ENCODE data around the gene MAP2K1. TPM values are rescaled to one million over a fixed set of nuclear protein-coding genes. Genes with fewer than 3 reads are reported as not detected.

Gene MAP2K1
- polyA plus RNA-seq, 1 donor (not counting 4 experiments of a cell fraction or from before 2014, with no cell fraction given), result 73.8 TPM

- no peak for FAIRE-seq
- H3K79me2 ChIP-seq (ENCODE audit: control insufficient read depth, insufficient read depth, low read length), result peaks cover 99% of the 10 kb centered on the region
Observed at GRCh38 chr15:66413579-66413978, 26.9 kb downstream of the MAP2K1 start.

GRCh38 chr15:66415360-66415759 is 28.6 kb downstream of the MAP2K1 start:
- H2AFZ ChIP-seq (ENCODE audit: control insufficient read depth, low read length), result no peak overlapping the region
- peaks cover 97% of the 10 kb centered on the region for H3K79me2 ChIP-seq (ENCODE audit: control insufficient read depth, insufficient read depth, low read length)
- H3K9ac ChIP-seq (ENCODE audit: control insufficient read depth, extremely low read depth, insufficient read depth, low read length), result no peak overlapping the region
- no peak overlapping the region for H3K4me3 ChIP-seq (ENCODE audit: control insufficient read depth in 2 of 3, extremely low read depth in 1 of 3, insufficient read depth in 2 of 3, low read depth in 1 of 3, low read length in 3 of 3)
- no peaks in the 10 kb centered on the region for H4K20me1 ChIP-seq (ENCODE audit: control insufficient read depth, extremely low read depth, insufficient read depth, low read length)
- H3K9me1 ChIP-seq (ENCODE audit: control insufficient read depth, extremely low read depth, insufficient read depth, low read length), result no peaks in the 10 kb centered on the region
- no peak overlapping the region for H3K27ac ChIP-seq (ENCODE audit: control insufficient read depth, insufficient read depth, low read length)
- FAIRE-seq, result no peak
- peaks cover 2 to 5% of the 10 kb centered on the region in 2 experiments for H3K36me3 ChIP-seq (ENCODE audit: control insufficient read depth in 2 of 2, extremely low read depth in 1 of 2, insufficient read depth in 2 of 2, low read length in 2 of 2)
- no peaks in the 10 kb centered on the region for H3K27me3 ChIP-seq (ENCODE audit: control insufficient read depth, extremely low read depth, insufficient read depth, low read length)
- TF ChIP-seq EZH2 (IDR thresholded peaks at IDR 0.05; ENCODE audit: low read length) (no peak), CTCF (optimal IDR thresholded peaks at IDR 0.05 in 1 of 3, IDR thresholded peaks at IDR 0.05 in 1 of 3, conservative IDR thresholded peaks at IDR 0.05 in 1 of 3; ENCODE audit: extremely low read depth in 1 of 3, insufficient read depth in 2 of 3, low read length in 3 of 3) (no peak)
- dilution Hi-C loops (cut with MboI; ENCODE audit: extremely low pct_ligation_motif_present, low sequenced_read_pairs), result no loop called here
- DNase-seq (ENCODE audit: low read depth, low spot score), result no peak
- H3K4me1 ChIP-seq (ENCODE audit: control insufficient read depth, extremely low read depth, insufficient read depth, low read length), result peaks cover 8% of the 10 kb centered on the region
- no peak overlapping the region for H3K4me2 ChIP-seq (ENCODE audit: control insufficient read depth, extremely low read depth, insufficient read depth, low read depth, low read length)
- H3K9me3 ChIP-seq (ENCODE audit: control insufficient read depth, low read depth, low read length), result peaks cover 3% of the 10 kb centered on the region

More at GRCh38 chr15:66413579-66413978, 26.9 kb downstream of the MAP2K1 start:
- Histone ChIP-seq H3K27me3 (ENCODE audit: control insufficient read depth, extremely low read depth, insufficient read depth, low read length) (no peaks in the 10 kb centered on the region), H3K9me1 (ENCODE audit: control insufficient read depth, extremely low read depth, insufficient read depth, low read length) (no peaks in the 10 kb centered on the region), H3K9ac (ENCODE audit: control insufficient read depth, extremely low read depth, insufficient read depth, low read length) (no peak overlapping the region), H3K4me1 (ENCODE audit: control insufficient read depth, extremely low read depth, insufficient read depth, low read length) (peaks cover 8% of the 10 kb centered on the region), H3K27ac (ENCODE audit: control insufficient read depth, insufficient read depth, low read length) (no peak overlapping the region), H3K36me3 (ENCODE audit: control insufficient read depth in 2 of 2, extremely low read depth in 1 of 2, insufficient read depth in 2 of 2, low read length in 2 of 2) (peaks cover 3 to 5% of the 10 kb centered on the region in 2 experiments), H2AFZ (ENCODE audit: control insufficient read depth, low read length) (no peak overlapping the region), H3K4me2 (ENCODE audit: control insufficient read depth, extremely low read depth, insufficient read depth, low read depth, low read length) (no peak overlapping the region), H4K20me1 (ENCODE audit: control insufficient read depth, extremely low read depth, insufficient read depth, low read length) (no peaks in the 10 kb centered on the region), H3K4me3 (ENCODE audit: control insufficient read depth in 2 of 3, extremely low read depth in 1 of 3, insufficient read depth in 2 of 3, low read depth in 1 of 3, low read length in 3 of 3) (no peak overlapping the region), H3K9me3 (ENCODE audit: control insufficient read depth, low read depth, low read length) (peaks cover 3% of the 10 kb centered on the region)
- TF ChIP-seq CTCF (optimal IDR thresholded peaks at IDR 0.05 in 1 of 3, IDR thresholded peaks at IDR 0.05 in 1 of 3, conservative IDR thresholded peaks at IDR 0.05 in 1 of 3; ENCODE audit: extremely low read depth in 1 of 3, insufficient read depth in 2 of 3, low read length in 3 of 3), result no peak
- TF ChIP-seq EZH2 (IDR thresholded peaks at IDR 0.05; ENCODE audit: low read length), result no peak
- DNase-seq (ENCODE audit: low read depth, low spot score), result no peak
- dilution Hi-C loops (cut with MboI; ENCODE audit: extremely low pct_ligation_motif_present, low sequenced_read_pairs), result no loop called here
